ENCODE data around the gene BRD9.
"Not testable (repeated sequence)": the region's sequence is repeated elsewhere in the genome, so short reads cannot be mapped to it uniquely, and the experiment has no call there.

The BRD9 gene

GRCh38 chr5:860506-861150 is 32.0 kb downstream of the BRD9 start:
- DNase-seq (ENCODE audit: low read depth in 1 of 2, low spot score in 1 of 2), result no peak

DNA sequence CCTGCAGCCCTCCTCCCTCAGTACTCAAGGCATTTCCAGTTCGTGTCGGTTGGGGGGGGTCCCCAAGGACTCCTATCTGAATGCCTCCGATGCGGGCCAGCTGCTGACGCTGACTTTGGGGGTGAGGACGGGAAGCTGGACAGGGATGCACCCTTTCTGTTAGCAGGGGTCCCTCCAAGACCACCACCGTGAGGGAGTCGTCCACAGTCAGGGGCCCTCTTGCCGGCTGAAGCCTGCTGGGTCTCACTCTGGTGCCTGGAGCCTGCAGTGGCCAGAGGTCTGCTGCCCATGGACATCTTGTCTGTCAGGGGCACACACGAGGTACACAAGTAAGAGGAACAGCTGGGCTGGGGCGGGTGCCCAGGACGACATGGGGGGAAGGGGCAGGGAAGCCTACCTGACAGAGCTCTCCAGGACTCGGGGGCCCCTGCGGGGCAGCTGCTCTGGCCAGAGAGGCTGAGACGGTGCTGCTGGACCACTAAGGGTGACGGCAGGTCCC is 32.8 kb downstream of the BRD9 start:
- no peak for DNase-seq (ENCODE audit: low read depth in 1 of 2, low spot score in 1 of 2)

DNA sequence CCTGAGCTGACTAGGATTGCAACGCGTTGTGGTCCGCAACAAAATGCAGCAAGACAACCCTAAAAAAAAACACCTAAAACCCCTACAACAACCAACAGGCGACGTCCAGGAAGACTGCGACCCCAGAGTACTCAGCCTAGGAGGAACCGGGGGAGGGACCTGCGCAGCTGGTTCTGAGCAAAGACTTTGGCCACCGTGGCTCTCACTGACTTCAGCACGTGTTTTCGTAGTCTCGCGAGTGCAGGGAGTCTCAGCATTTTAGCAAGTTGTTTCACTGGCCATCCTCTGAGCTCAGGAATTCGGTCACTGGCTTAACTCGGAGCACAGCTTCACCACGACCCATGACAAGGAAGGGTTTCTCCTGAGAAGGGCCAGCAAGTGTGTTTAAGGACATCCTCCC is 33.2 kb downstream of the BRD9 start:
- DNase-seq (ENCODE audit: low read depth in 1 of 2, low spot score in 1 of 2), result no peak

DNA sequence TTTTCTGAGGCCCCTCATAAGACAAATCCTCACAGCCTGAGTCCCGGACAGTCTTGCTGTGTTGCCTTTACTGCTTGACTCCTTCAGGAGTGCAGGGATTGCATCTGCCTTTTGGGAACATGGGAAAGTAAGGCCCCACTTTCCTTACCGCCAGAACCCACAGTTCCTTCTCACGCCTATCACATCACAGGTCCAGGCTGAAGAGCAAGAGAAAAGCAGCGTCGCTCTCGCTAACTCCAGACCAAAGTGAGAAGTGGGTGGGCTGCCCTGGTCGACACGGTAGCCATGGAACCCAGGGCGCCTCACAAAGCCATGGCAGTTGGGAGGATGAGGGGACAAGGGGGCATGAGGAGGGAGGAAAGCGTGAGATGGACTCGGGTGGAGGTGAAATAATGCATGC is 33.9 kb downstream of the BRD9 start:
- no peak for DNase-seq (ENCODE audit: low read depth in 1 of 2, low spot score in 1 of 2)

GRCh38 chr5:856531-857425 is 35.8 kb downstream of the BRD9 start:
- no peak for DNase-seq (ENCODE audit: low read depth in 1 of 2, low spot score in 1 of 2)

DNA sequence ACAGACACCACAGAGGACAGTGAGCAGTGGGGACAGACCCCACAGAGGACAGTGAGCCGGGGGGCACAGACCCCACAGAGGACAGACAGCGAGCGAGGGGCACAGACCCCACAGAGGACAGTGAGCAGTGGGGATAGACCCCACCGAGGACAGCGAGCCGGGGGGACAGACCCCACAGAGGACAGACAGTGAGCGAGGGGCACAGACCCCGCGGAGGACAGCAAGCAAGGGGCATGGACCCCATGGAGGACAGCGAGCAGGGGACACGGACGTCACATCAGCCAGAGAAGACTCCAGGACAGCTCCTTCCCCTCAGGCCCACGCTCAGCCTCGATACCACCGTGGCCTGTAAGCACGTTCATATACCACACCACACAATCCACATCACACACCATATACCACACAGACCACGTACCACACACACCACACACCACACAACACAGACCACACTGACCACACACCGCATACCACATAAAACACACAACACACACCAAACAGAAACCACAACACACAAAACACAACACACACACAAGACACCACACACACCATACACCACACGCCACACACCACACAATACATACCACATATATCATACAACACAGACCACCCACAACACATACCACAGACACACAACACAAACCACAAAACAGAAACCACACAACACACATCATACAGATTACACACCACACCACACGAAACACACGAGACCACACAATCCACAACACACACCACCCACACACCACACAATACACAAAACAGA is 36.6 kb downstream of the BRD9 start:
- DNase-seq (ENCODE audit: low read depth in 1 of 2, low spot score in 1 of 2), result no peak

GRCh38 chr5:854966-855743 is 37.4 kb downstream of the BRD9 start:
- DNase-seq (ENCODE audit: low read depth in 1 of 2, low spot score in 1 of 2), result no peak

- no peak for DNase-seq (ENCODE audit: low read depth in 1 of 2, low spot score in 1 of 2)
Measured at GRCh38 chr5:854217-854616, 38.4 kb downstream of the BRD9 start.

GRCh38 chr5:853416-854090 is 39.0 kb downstream of the BRD9 start:
- not testable (repeated sequence) for DNase-seq (ENCODE audit: low read depth in 1 of 2, low spot score in 1 of 2)

- no peak for DNase-seq (ENCODE audit: low read depth in 1 of 2, low spot score in 1 of 2)
Measured at GRCh38 chr5:852431-853401, 39.9 kb downstream of the BRD9 start.

DNA sequence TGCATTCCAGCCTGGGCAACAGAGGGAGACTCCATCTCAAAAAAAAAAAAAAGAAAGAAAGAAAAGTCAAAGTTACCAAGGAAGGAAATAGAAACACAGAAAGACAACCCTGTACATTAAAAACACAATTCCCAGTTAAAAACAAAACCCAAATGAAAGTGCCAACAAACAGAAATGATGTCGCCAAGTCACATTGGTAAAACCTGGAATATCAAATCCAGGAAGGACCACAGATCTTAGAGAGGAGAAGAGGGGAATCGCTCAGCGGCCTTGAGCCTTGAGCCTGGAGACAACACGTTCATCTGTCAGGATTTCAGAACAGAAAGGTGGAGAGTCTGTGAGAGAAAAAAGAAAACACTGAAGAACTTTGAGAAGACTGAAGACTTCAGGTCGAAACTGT is 40.6 kb downstream of the BRD9 start:
- no peak for DNase-seq (ENCODE audit: low read depth in 1 of 2, low spot score in 1 of 2)

DNA sequence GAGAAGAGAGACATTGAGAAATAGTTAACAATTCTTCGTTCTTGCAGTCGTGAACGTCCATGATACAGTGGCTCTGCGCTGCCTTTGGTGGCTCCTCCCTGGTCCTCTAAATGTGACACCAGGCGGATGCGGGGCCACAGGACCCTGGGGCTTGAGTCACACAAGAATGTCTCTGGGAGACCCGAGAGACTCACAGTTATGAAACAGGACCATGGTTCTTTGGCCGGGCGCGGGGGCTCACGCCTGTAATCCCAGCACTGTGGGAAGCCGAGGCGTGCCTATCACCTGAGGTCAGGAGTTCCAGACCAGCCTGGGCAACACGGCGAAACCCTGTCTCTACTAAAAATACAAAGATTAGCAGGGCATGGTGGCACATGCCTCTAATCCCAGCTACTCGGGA is 41.0 kb downstream of the BRD9 start:
- no peak for DNase-seq (ENCODE audit: low read depth in 1 of 2, low spot score in 1 of 2)

- no peak for DNase-seq (ENCODE audit: low read depth in 1 of 2, low spot score in 1 of 2)
Measured at GRCh38 chr5:851076-851475, 41.5 kb downstream of the BRD9 start.

DNA sequence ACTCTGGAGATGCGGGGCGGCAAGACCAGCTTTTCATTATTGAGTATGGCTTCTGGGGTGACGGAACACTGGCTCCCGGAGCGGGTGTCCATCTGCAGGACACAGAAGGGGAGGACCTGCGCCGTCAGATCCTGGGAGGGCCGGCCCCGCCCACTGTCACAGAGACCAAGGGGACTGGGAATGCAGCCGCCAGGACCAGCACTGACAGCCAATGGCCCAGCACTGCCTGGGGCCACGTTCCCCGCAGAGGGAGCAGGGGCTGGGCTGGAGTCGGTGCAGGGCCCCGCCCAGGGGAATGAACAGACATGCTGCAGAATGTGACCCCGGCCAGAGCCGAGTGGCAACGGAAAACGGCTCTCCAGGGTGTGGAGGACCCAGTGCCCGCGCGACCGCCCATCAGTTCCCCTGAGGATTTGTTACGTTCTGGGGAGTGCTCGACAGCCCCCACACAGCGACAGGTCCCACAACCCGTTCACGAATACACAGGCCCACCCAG is 42.0 kb downstream of the BRD9 start, which contains the start of gene ZDHHC11:
Gene ZDHHC11 (minus strand): TSS at position 476 of the 496 bp plus-strand sequence. CDS start 384 bp downstream, at position 92.
- DNase-seq (ENCODE audit: low read depth in 1 of 2, low spot score in 1 of 2), result no peak

- DNase-seq (ENCODE audit: low read depth in 1 of 2, low spot score in 1 of 2), result no peak
Measured at GRCh38 chr5:849651-850301, 42.8 kb downstream of the BRD9 start.

DNA sequence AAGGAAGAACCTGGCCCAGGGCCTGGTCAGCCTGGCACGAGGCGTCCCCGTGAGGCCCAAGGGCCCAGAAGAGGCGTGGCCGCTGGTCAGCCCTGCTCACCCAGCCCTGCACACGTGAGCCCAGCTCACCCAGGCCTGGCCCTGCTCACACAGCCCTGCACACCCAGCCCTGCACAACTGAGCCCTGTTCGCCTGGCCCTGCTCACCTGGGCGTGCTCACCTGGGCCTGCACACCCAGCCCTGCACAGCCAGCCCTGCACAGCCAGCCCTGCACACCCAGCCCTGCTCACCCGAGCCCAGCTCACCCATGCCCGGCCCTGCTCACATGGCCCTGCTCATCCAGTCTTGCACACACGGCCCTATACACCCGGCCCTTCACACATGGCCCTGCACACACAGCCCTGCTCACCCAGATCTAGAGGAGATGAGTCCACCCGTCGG is 43.9 kb downstream of the BRD9 start:
- no peak for DNase-seq (ENCODE audit: low read depth in 1 of 2, low spot score in 1 of 2)

- not testable (repeated sequence) for DNase-seq (ENCODE audit: low read depth in 1 of 2, low spot score in 1 of 2)
Measured at GRCh38 chr5:847736-848135, 44.9 kb downstream of the BRD9 start.

GRCh38 chr5:847212-847611 is 45.4 kb downstream of the BRD9 start:
- not testable (repeated sequence) for DNase-seq (ENCODE audit: low read depth in 1 of 2, low spot score in 1 of 2)

All from stimulated activated CD4-positive, alpha-beta T cell treated with anti-CD3 and anti-CD28 coated beads, Interleukin-15, amount 100 ng/mL, for 1 hour (primary cell).